ENCODE results near the gene CACNA1H.

DNA sequence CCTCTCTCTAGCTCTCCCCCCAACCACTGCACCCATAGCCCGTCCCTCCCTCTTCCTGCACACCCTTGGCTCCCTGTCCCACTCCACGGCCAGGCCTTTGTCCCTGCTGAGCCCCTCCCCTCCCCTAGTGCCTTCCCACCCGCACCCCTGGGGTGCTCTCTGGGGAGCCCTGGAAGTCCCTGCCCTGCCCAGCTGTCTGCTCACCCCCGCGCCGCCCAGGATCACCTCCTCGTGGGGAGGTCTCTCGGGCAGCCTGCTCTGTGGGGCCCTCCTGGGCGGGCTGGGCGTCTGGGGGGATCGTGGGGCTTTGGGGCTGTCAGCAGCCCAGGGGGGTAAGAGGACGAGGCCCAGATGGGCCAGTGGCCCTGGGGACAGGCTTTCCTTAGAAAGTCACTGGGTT is 18.1 kb downstream of the CACNA1H start:
- TF ChIP-seq CTCF (IDR thresholded peaks at IDR 0.05), result no peak
- no peak for TF ChIP-seq POLR2A (IDR thresholded peaks at IDR 0.05)

All from heart left ventricle (tissue), 13 donors.